Calu3 (cell line): ENCODE results near the gene CADM1. TPM values are rescaled to one million over a fixed set of nuclear protein-coding genes. Genes with fewer than 3 reads are reported as not detected.

Experiments used
- BruUV-seq: library from RNA; stranded (reverse); fragments of 400-500 nt; replicated peaks from 2 replicates; lab custom pipeline; 2021; lab: Mats Ljungman, UMichigan
- CTCF ChIA-PET: fragments of 300-600 bp; sonication (Branson Sonifier 250); formaldehyde crosslinking; loops from one replicate; lab custom pipeline; 2022; ENCODE audit warnings: antibody characterized with exemption; lab: Charles Lee
- DNase-seq: peaks from one replicate; pipeline ENCODE4 v3.0.0; 2022
- H3K27ac Mint-ChIP-seq: one replicate; pipeline ENCODE4 v1.8.0; 2022; ENCODE audit warnings: mixed read lengths; ENCODE audit not compliant: unreplicated experiment
- H3K27me3 Mint-ChIP-seq: one replicate; pipeline ENCODE4 v1.8.0; 2022; ENCODE audit warnings: mixed read lengths; ENCODE audit not compliant: unreplicated experiment
- H3K36me3 Mint-ChIP-seq: one replicate; pipeline ENCODE4 v1.8.0; 2022; ENCODE audit warnings: mild to moderate bottlenecking, moderate library complexity, mixed read lengths; ENCODE audit not compliant: insufficient read depth, unreplicated experiment
- H3K4me1 Mint-ChIP-seq: one replicate; pipeline ENCODE4 v1.8.0; 2022; ENCODE audit warnings: mild to moderate bottlenecking, low read depth, mixed read lengths; ENCODE audit not compliant: unreplicated experiment
- H3K4me3 Mint-ChIP-seq: one replicate; pipeline ENCODE4 v1.8.0; 2022; ENCODE audit warnings: mild to moderate bottlenecking, low read depth, moderate library complexity, mixed read lengths; ENCODE audit not compliant: unreplicated experiment
- H3K9me3 Mint-ChIP-seq: one replicate; pipeline ENCODE4 v1.8.0; 2022; ENCODE audit warnings: low read depth, mixed read lengths; ENCODE audit not compliant: unreplicated experiment
- CTCF ChIP-seq: fragments of 200-600 bp; IDR thresholded peaks from one replicate; pipeline ENCODE4 v1.8.0; 2022; ENCODE audit warnings: antibody characterized with exemption; ENCODE audit not compliant: unreplicated experiment
- intact Hi-C: fragments of 100-400 bp; cut with micrococcal nuclease; formaldehyde crosslinking; loops from one replicate; pipeline ENCODE4 v1.10.0; 2022; ENCODE audit not compliant: unreplicated experiment
- total RNA-seq: library from RNA; stranded (reverse); gene quantifications from 2 replicates; pipeline ENCODE4 v1.2.3, GENCODE V29; 2022

Gene CADM1
- total RNA-seq, 1 experiment from 2014 or later: 0.68 TPM

GRCh38 chr11:115286614-115287013 lies 217.6 kb downstream of the CADM1 start:
- H3K27ac Mint-ChIP-seq: no peak overlapping the region
- DNase-seq: no peak
- BruUV-seq: no TSS peak
- H3K36me3 Mint-ChIP-seq: no peaks in the 10 kb centered on the region
- peaks cover 8% of the 10 kb centered on the region for H3K4me1 Mint-ChIP-seq
- H3K9me3 Mint-ChIP-seq: no peaks in the 10 kb centered on the region
- CTCF ChIA-PET: no interaction called here
- intact Hi-C loops: loop anchor here (1.0 to 10.0 kb wide), 2 partner anchors 7 to 972 kb away; no protein-coding TSS in a partner anchor
- no peak overlapping the region for H3K4me3 Mint-ChIP-seq
- no peak for TF ChIP-seq CTCF
- no peaks in the 10 kb centered on the region for H3K27me3 Mint-ChIP-seq

GRCh38 chr11:115284773-115285172 lies 219.4 kb downstream of the CADM1 start:
- Mint-ChIP-seq H3K27me3 (no peaks in the 10 kb centered on the region), H3K9me3 (no peaks in the 10 kb centered on the region), H3K36me3 (no peaks in the 10 kb centered on the region), H3K27ac (no peak overlapping the region), H3K4me1 (peaks cover 17% of the 10 kb centered on the region), H3K4me3 (no peak overlapping the region)
- no peak for TF ChIP-seq CTCF
- intact Hi-C loops: loop anchor here (10.0 kb wide), 1 partner anchor 970 kb away; no protein-coding TSS in a partner anchor
- CTCF ChIA-PET: no interaction called here
- DNase-seq: no peak
- no TSS peak for BruUV-seq

GRCh38 chr11:115282923-115283322 lies 221.3 kb downstream of the CADM1 start:
- H3K9me3 Mint-ChIP-seq: peaks cover 4% of the 10 kb centered on the region
- DNase-seq: no peak
- H3K36me3 Mint-ChIP-seq: no peaks in the 10 kb centered on the region
- H3K27me3 Mint-ChIP-seq: peaks cover 12% of the 10 kb centered on the region
- no peak overlapping the region for H3K27ac Mint-ChIP-seq
- peaks cover 17% of the 10 kb centered on the region for H3K4me1 Mint-ChIP-seq
- no TSS peak for BruUV-seq
- CTCF ChIA-PET: no interaction called here
- intact Hi-C loops: loop anchor here (10.0 kb wide), 1 partner anchor 968 kb away; no protein-coding TSS in a partner anchor
- H3K4me3 Mint-ChIP-seq: no peak overlapping the region
- no peak for TF ChIP-seq CTCF

- CTCF ChIA-PET: no interaction called here
- H3K9me3 Mint-ChIP-seq: peaks cover 4% of the 10 kb centered on the region
- H3K36me3 Mint-ChIP-seq: no peaks in the 10 kb centered on the region
- H3K4me1 Mint-ChIP-seq: peaks cover 9% of the 10 kb centered on the region
- no peak for TF ChIP-seq CTCF
- H3K27me3 Mint-ChIP-seq: peaks cover 14% of the 10 kb centered on the region
- BruUV-seq: no TSS peak
- DNase-seq: no peak
- H3K4me3 Mint-ChIP-seq: no peak overlapping the region
- no peak overlapping the region for H3K27ac Mint-ChIP-seq
- intact Hi-C loops: loop anchor here (10.0 kb wide), 1 partner anchor 966 kb away; no protein-coding TSS in a partner anchor
Measured at GRCh38 chr11:115280775-115281174, 223.4 kb downstream of the CADM1 start.
